BJ (cell line): ENCODE data around the gene TMEM33. TPM values are rescaled to one million over a fixed set of nuclear protein-coding genes. Genes with fewer than 3 reads are reported as not detected.
A peak's percentile ranks its signal among the peaks of the same experiment; 100 is the strongest.

ENCODE experiments used
- CTCF ChIA-PET: fragments of 350-600 bp; formaldehyde crosslinking; extraction: SDS; loops from one replicate; lab custom pipeline; 2021; ENCODE audit warnings: antibody characterized with exemption, inconsistent platforms; lab: Yijun Ruan, JAX
- POLR2A ChIA-PET: fragments of 300-600 bp; sonication (Branson Sonifier 250); formaldehyde crosslinking; extraction: SDS; loops from one replicate; lab custom pipeline; 2021; ENCODE audit warnings: antibody characterized with exemption; lab: Charles Lee
- DNase-seq: peaks from one replicate; pipeline ENCODE4 v3.0.0-alpha.2; 2011; ENCODE audit warnings: low read depth
- H3K27me3 ChIP-seq: 2 replicates; pipeline ENCODE4 v1.6.0; 2011; ENCODE audit warnings: low read length; ENCODE audit not compliant: control insufficient read depth, insufficient read depth
- H3K36me3 ChIP-seq: 2 replicates; pipeline ENCODE4 v1.5.1; 2011; ENCODE audit warnings: low read length; ENCODE audit not compliant: control insufficient read depth, insufficient read depth
- H3K4me3 ChIP-seq: 2 replicates; pipeline ENCODE4 v1.5.1; 2011; ENCODE audit warnings: low read depth, mild to moderate bottlenecking, control low read depth, low read length
- CTCF ChIP-seq: IDR thresholded peaks from 2 replicates; pipeline ENCODE4 v1.5.1; 2011; ENCODE audit warnings: low read depth, mild to moderate bottlenecking, control low read depth, inconsistent platforms, low read length, moderate library complexity; ENCODE audit not compliant: insufficient read depth
- polyA minus RNA-seq: library from RNA; depleted of rRNA, polyadenylated mRNA; stranded (reverse); fragments of >200 nt; gene quantifications from 2 replicates; pipeline ENCODE4 v1.2.3, GENCODE V29; 2011; rRNA and poly(A)+ RNA removed
- polyA plus RNA-seq: library from polyadenylated mRNA; depleted of rRNA; stranded (reverse); fragments of >200 nt; gene quantifications from 2 replicates; pipeline ENCODE4 v1.2.3, GENCODE V29; 2011; rRNA removed

Gene TMEM33
- polyA plus RNA-seq: 39.3 and 61.4 TPM in 2 replicates
- 61.0 and 83.6 TPM in 2 replicates for polyA minus RNA-seq

GRCh38 chr4:41934901-41935651 is at the start of gene TMEM33:
TMEM33 (plus strand) TSS chr4:41935429; CDS start chr4:41935485, 56 bp downstream.
- DNase-seq: peak; percentile 31
- CTCF ChIA-PET: interaction anchor here (1.2 to 1.5 kb wide), 2 partner anchors 16 to 47 kb away, joined by 3 read pairs; no protein-coding TSS in a partner anchor
- H3K4me3 ChIP-seq: peak within 1 kb of the TSS; percentile 79
- H3K27me3 ChIP-seq: peaks cover 4% of the 10 kb centered on the region
- POLR2A ChIA-PET: no interaction called here
- 0 out of 2 replicates have a peak, but pooled peaks cover 2% of the 10 kb centered on the region for H3K36me3 ChIP-seq
- peak; percentile 22; the same call in 1 of the 2 replicates for TF ChIP-seq CTCF

GRCh38 chr4:41885456-41885855 is 49.8 kb upstream of the TMEM33 start:
- no peak for DNase-seq
- ChIA-PET CTCF (interaction anchor here (1.0 to 2.4 kb wide), 6 partner anchors 73 to 609 kb away, joined by 3 to 14 read pairs (median 5); no protein-coding TSS in a partner anchor), POLR2A (no interaction called here)
- no peak overlapping the region for H3K4me3 ChIP-seq
- H3K36me3 ChIP-seq: no peaks in the 10 kb centered on the region
- peaks cover 32% of the 10 kb centered on the region for H3K27me3 ChIP-seq
- TF ChIP-seq CTCF: no peak

- no peak for DNase-seq
- Histone ChIP-seq H3K4me3 (no peak overlapping the region), H3K36me3 (no peaks in the 10 kb centered on the region), H3K27me3 (peaks cover 25% of the 10 kb centered on the region)
- CTCF ChIA-PET: interaction anchor here (0.7 to 4.7 kb wide), 19 partner anchors 7 to 975 kb away, joined by 3 to 33 read pairs (median 4); partner anchors contain the start of gene TMEM33
- TF ChIP-seq CTCF: no peak
- POLR2A ChIA-PET: no interaction called here
These were observed 48.0 kb upstream of the TMEM33 start for GRCh38 chr4:41887277-41887676.

GRCh38 chr4:41887821-41888686 is 47.2 kb upstream of the TMEM33 start:
- peak; percentile 1 for DNase-seq
- Histone ChIP-seq H3K36me3 (no peaks in the 10 kb centered on the region), H3K27me3 (peaks cover 24% of the 10 kb centered on the region), H3K4me3 (no peak overlapping the region)
- peak; percentile 83 for TF ChIP-seq CTCF
- ChIA-PET CTCF (interaction anchor here (0.5 to 4.7 kb wide), 22 partner anchors 8 to 976 kb away, joined by 3 to 33 read pairs (median 5); partner anchors contain the start of gene TMEM33), POLR2A (no interaction called here)

GRCh38 chr4:41888687-41889074 is 46.5 kb upstream of the TMEM33 start:
- CTCF ChIA-PET: interaction anchor here (1.0 to 4.7 kb wide), 14 partner anchors 9 to 630 kb away, joined by 3 to 33 read pairs (median 6); no protein-coding TSS in a partner anchor
- H3K27me3 ChIP-seq: peaks cover 26% of the 10 kb centered on the region
- DNase-seq: no peak
- no peaks in the 10 kb centered on the region for H3K36me3 ChIP-seq
- POLR2A ChIA-PET: no interaction called here
- no peak overlapping the region for H3K4me3 ChIP-seq
- no peak for TF ChIP-seq CTCF
